ENCODE results near the gene RALBP1.

DNA sequence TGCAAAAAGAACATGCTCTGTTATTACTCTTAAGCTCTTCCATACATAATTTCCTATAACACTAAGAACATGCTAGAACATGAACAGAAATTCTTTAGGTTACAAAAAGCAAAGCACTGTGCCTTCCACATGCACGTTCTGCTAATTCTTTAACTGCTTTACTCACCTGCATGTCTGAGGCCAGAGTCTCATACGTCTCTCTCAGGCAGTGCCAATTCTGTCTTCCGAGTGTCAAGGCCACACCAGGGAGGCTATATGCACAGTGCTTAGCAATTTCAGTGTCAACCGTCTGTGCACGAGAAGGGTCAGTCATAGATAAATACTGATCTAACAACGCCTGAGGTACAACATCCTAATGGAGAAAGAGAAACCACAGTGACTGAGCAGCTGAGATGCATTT lies 83.9 kb downstream of the RALBP1 start:
- TF ChIP-seq FOXP2 (optimal IDR thresholded peaks at IDR 0.05; ENCODE audit: control extremely low read depth, extremely low read length, insufficient read depth) = no peak
- no peak for TF ChIP-seq POLR2AphosphoS5 (IDR thresholded peaks at IDR 0.05; ENCODE audit: borderline replicate concordance, low read depth, low read length)
- TF ChIP-seq EZH2 (IDR thresholded peaks at IDR 0.05) = no peak

All from SK-N-MC (cell line).